ENCODE results near the gene KCTD12. TPM values are rescaled to one million over a fixed set of nuclear protein-coding genes. Genes with fewer than 3 reads are reported as not detected.

The KCTD12 gene
- total and polyA plus RNA-seq, 2 of the 13 experiments (the other 11 are each of a cell fraction or from before 2014, with no cell fraction given) = not detected

DNA sequence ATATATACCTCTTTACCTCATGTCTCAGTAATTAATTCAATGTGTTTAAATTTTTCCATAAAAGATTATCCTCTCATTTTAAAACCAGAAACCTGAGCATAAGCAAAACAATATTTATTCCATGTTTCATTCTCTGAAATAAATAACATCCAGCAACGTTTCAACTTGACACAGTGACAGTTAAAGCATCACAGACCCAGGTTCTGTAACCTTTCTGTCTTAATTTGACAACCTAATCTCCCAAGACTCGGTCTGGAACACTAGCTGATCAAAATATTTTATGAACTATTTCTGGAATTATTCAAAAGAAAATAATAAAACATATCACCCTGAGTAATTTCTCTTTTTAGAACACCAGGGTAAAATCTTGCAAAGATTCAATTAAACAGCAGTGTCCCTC, 40.3 kb downstream of the KCTD12 start:
- Histone ChIP-seq H3K4me2 (ENCODE audit: low read depth, low read length) (no peak overlapping the region), H3K36me3 (replicated peaks in 1 of 2; ENCODE audit: control insufficient read depth in 1 of 2, insufficient read depth in 2 of 2, low read length in 2 of 2) (no peaks in the 10 kb centered on the region), H4K20me1 (ENCODE audit: insufficient read depth, low read length) (no peaks in the 10 kb centered on the region), H3K27ac (ENCODE audit: extremely low read length, insufficient read depth, low read length) (no peak overlapping the region), H3K9me3 (ENCODE audit: low read length) (no peaks in the 10 kb centered on the region), H3K27me3 (ENCODE audit: control insufficient read depth in 1 of 2, insufficient read depth in 2 of 2, low read length in 2 of 2) (no peaks in the 10 kb centered on the region; a peak in 1 of 5 replicates), H3K79me2 (ENCODE audit: insufficient read depth, low read length) (no peaks in the 10 kb centered on the region), H3K4me3 (replicated peaks in 1 of 3; ENCODE audit: insufficient read depth in 1 of 3, low read depth in 2 of 3, low read length in 3 of 3) (no peak overlapping the region), H3K4me1 (ENCODE audit: insufficient read depth, low read length) (no peaks in the 10 kb centered on the region), H2AFZ (ENCODE audit: low read length) (no peak overlapping the region), H3K9ac (ENCODE audit: insufficient read depth, low read depth, low read length) (no peak overlapping the region)
- no TSS peak for BruUV-seq (replicated peaks)
- intact Hi-C loops (cut with micrococcal nuclease; ENCODE audit: unreplicated experiment) (no loop called here), in situ Hi-C loops (cut with HindIII; ENCODE audit: extremely low pct_ligation_motif_present, low pct_unique_long_range_greater_than_20kb) (no loop called here)
- DNase-seq (ENCODE audit: low spot score) = no peak
- WGBS (ENCODE audit: low lambda C conversion rate) = 0% methylated on average over 2 of the region's 2 CpGs
- TF ChIP-seq THAP11 (CRISPR knock-in tag; IDR thresholded peaks at IDR 0.05) = no peak
- no peak for TF ChIP-seq MIER3 (CRISPR knock-in tag; IDR thresholded peaks at IDR 0.05; ENCODE audit: borderline replicate concordance)
- no peak for TF ChIP-seq ZNF235 (CRISPR knock-in tag; IDR thresholded peaks at IDR 0.05; ENCODE audit: borderline replicate concordance)
- CTCF ChIA-PET (ENCODE audit: low intra/inter-chr PET ratio, low total read pairs) = no interaction called here
- ATAC-seq = no peak
- no peak for FAIRE-seq
- POLR2A ChIA-PET = no interaction called here

DNA sequence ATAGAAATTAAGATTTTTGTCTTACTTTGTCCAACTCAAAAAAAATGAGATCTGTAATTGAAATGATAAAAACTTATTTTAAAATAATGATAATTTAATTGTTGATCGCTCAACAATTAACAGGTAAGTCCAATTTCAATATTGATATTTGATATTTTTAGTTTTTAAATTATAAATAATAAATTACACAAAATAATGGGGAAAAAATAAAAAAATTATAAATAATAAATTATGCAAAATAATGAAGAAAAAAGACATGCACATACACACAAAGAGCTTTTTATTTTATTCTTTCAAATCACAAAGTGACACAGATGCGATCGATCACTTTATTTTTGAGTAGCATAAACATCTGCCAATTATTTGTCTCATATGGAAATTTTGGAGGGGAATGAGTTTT, 40.8 kb downstream of the KCTD12 start:
- WGBS (ENCODE audit: low lambda C conversion rate) = 15% methylated on average over 3 of the region's 3 CpGs
- TF ChIP-seq ZNF720 (CRISPR knock-in tag; IDR thresholded peaks at IDR 0.05) (no peak), ZNF616 (CRISPR knock-in tag; IDR thresholded peaks at IDR 0.05; ENCODE audit: low read depth) (no peak), ESRRA (CRISPR knock-in tag; IDR thresholded peaks at IDR 0.05; ENCODE audit: low read depth) (no peak), ZNF782 (CRISPR knock-in tag; IDR thresholded peaks at IDR 0.05; ENCODE audit: borderline replicate concordance) (no peak), ZNF496 (CRISPR knock-in tag; IDR thresholded peaks at IDR 0.05; ENCODE audit: insufficient replicate concordance) (no peak), ZNF709 (CRISPR knock-in tag; IDR thresholded peaks at IDR 0.05) (no peak), PAWR (CRISPR knock-in tag; IDR thresholded peaks at IDR 0.05; ENCODE audit: borderline replicate concordance) (no peak), SMC3 (IDR thresholded peaks at IDR 0.05; ENCODE audit: low read length) (no peak), ZSCAN30 (CRISPR knock-in tag; IDR thresholded peaks at IDR 0.05) (no peak), MATR3 (CRISPR knock-in tag; IDR thresholded peaks at IDR 0.05) (no peak), MAF1 (CRISPR knock-in tag; IDR thresholded peaks at IDR 0.05; ENCODE audit: borderline replicate concordance) (no peak), ZNF383 (CRISPR knock-in tag; IDR thresholded peaks at IDR 0.05; ENCODE audit: borderline replicate concordance) (no peak)
- TF ChIP-seq, protein P1, sequence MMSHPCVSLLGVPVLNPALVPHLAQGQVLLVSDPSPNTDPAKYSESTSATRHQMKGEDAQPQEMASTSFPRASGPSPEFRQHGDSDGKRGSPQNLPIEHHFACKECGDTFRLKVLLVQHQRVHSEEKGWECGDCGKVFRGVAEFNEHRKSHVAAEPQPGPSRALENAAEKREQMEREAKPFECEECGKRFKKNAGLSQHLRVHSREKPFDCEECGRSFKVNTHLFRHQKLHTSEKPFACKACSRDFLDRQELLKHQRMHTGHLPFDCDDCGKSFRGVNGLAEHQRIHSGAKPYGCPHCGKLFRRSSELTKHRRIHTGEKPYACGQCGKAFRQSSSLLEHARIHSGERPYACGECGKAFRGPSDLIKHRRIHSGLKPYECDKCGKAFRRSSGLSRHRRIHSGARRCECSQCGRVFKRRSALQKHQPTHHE (CRISPR knock-in tag; IDR thresholded peaks at IDR 0.05; ENCODE audit: borderline replicate concordance) = no peak
- TF ChIP-seq, protein P2, sequence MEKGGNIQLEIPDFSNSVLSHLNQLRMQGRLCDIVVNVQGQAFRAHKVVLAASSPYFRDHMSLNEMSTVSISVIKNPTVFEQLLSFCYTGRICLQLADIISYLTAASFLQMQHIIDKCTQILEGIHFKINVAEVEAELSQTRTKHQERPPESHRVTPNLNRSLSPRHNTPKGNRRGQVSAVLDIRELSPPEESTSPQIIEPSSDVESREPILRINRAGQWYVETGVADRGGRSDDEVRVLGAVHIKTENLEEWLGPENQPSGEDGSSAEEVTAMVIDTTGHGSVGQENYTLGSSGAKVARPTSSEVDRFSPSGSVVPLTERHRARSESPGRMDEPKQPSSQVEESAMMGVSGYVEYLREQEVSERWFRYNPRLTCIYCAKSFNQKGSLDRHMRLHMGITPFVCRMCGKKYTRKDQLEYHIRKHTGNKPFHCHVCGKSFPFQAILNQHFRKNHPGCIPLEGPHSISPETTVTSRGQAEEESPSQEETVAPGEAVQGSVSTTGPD (CRISPR knock-in tag; IDR thresholded peaks at IDR 0.05) = no peak

More for the DNA sequence above, 40.8 kb downstream of the KCTD12 start:
- FAIRE-seq (no peak), DNase-seq (ENCODE audit: low spot score) (no peak), ATAC-seq (no peak)
- Histone ChIP-seq H3K4me2 (ENCODE audit: low read depth, low read length) (no peak overlapping the region), H3K4me3 (replicated peaks in 1 of 3; ENCODE audit: insufficient read depth in 1 of 3, low read depth in 2 of 3, low read length in 3 of 3) (no peak overlapping the region), H3K9me3 (ENCODE audit: low read length) (no peaks in the 10 kb centered on the region), H3K27me3 (ENCODE audit: control insufficient read depth in 1 of 2, insufficient read depth in 2 of 2, low read length in 2 of 2) (no peaks in the 10 kb centered on the region; a peak in 1 of 5 replicates), H3K4me1 (ENCODE audit: insufficient read depth, low read length) (no peaks in the 10 kb centered on the region), H4K20me1 (ENCODE audit: insufficient read depth, low read length) (no peaks in the 10 kb centered on the region), H2AFZ (ENCODE audit: low read length) (no peak overlapping the region), H3K9ac (ENCODE audit: insufficient read depth, low read depth, low read length) (no peak overlapping the region), H3K27ac (ENCODE audit: extremely low read length, insufficient read depth, low read length) (no peak overlapping the region), H3K36me3 (replicated peaks in 1 of 2; ENCODE audit: control insufficient read depth in 1 of 2, insufficient read depth in 2 of 2, low read length in 2 of 2) (no peaks in the 10 kb centered on the region), H3K79me2 (ENCODE audit: insufficient read depth, low read length) (no peaks in the 10 kb centered on the region)
- POLR2A ChIA-PET = no interaction called here
- CTCF ChIA-PET (ENCODE audit: low intra/inter-chr PET ratio, low total read pairs) = no interaction called here
- in situ Hi-C loops (cut with HindIII; ENCODE audit: extremely low pct_ligation_motif_present, low pct_unique_long_range_greater_than_20kb) (no loop called here), intact Hi-C loops (cut with micrococcal nuclease; ENCODE audit: unreplicated experiment) (no loop called here)
- no TSS peak for BruUV-seq (replicated peaks)
